CD4-positive, alpha-beta memory T cell (primary cell): ENCODE measurements around the gene RGL2. TPM values are rescaled to one million over a fixed set of nuclear protein-coding genes. Genes with fewer than 3 reads are reported as not detected.
A peak's percentile ranks its signal among the peaks of the same experiment; 100 is the strongest.

Source experiments
- CTCF ChIA-PET: fragments of 350-600 bp; sonication (Branson Sonifier 250); formaldehyde crosslinking; loops from one replicate; lab custom pipeline; 2021; ENCODE audit warnings: inconsistent platforms; ENCODE audit not compliant: partially characterized antibody; lab: Charles Lee
- POLR2A ChIA-PET: fragments of 350-600 bp; sonication (Branson Sonifier 250); formaldehyde crosslinking; loops from one replicate; lab custom pipeline; 2021; ENCODE audit not compliant: partially characterized antibody; lab: Charles Lee
- DNase-seq, 5 donors: peaks; one replicate each; pipeline versions ENCODE4 v3.0.0 to v3.0.0-alpha.2; 2020 to 2022; ENCODE audit warnings: mixed read lengths in 1 of 5
- H3K27ac ChIP-seq: one replicate; pipeline ENCODE4 v1.7.0; 2013; ENCODE audit warnings: low read depth, low read length
- H3K27me3 ChIP-seq: 2 replicates; pipeline ENCODE4 v1.7.0; 2013; ENCODE audit warnings: mild to moderate bottlenecking, low read length, moderate library complexity; ENCODE audit not compliant: insufficient read depth
- H3K36me3 ChIP-seq: 2 replicates; pipeline ENCODE4 v1.7.0; 2013; ENCODE audit warnings: mild to moderate bottlenecking, low read length, moderate library complexity; ENCODE audit not compliant: insufficient read depth
- H3K4me1 ChIP-seq: 2 replicates; pipeline ENCODE4 v1.7.0; 2013; ENCODE audit warnings: mild to moderate bottlenecking, low read length, moderate library complexity; ENCODE audit not compliant: insufficient read depth
- H3K4me3 ChIP-seq, 2 donors: one replicate each; pipeline ENCODE4 v1.7.0; 2013; ENCODE audit warnings: low read length in 2 of 2, mild to moderate bottlenecking in 1 of 2
- H3K9me3 ChIP-seq, 2 donors: one replicate each; pipeline ENCODE4 v1.7.0; 2013; ENCODE audit warnings: low read length in 2 of 2, control low read depth in 1 of 2; ENCODE audit not compliant: control insufficient read depth in 1 of 2
- H3K27ac Mint-ChIP-seq, 7 donors: one replicate each; pipeline ENCODE4 v1.8.0; 2020 to 2021; ENCODE audit warnings: mixed read lengths in 7 of 7, mild to moderate bottlenecking in 6 of 7, inconsistent platforms in 3 of 7, moderate library complexity in 3 of 7
- H3K27me3 Mint-ChIP-seq, 2 donors: one replicate each; pipeline ENCODE4 v1.8.0; 2020 to 2021; ENCODE audit warnings: mixed read lengths in 2 of 2
- H3K36me3 Mint-ChIP-seq, 2 donors: one replicate each; pipeline ENCODE4 v1.8.0; 2020 to 2021; ENCODE audit warnings: mixed read lengths in 2 of 2, inconsistent platforms in 1 of 2, mild to moderate bottlenecking in 1 of 2
- H3K4me1 Mint-ChIP-seq, 4 donors: one replicate each; pipeline ENCODE4 v1.8.0; 2020 to 2021; ENCODE audit warnings: mixed read lengths in 4 of 4, mild to moderate bottlenecking in 1 of 4
- H3K4me3 Mint-ChIP-seq, 8 donors: one replicate each; pipeline ENCODE4 v1.8.0; 2020 to 2021; ENCODE audit warnings: mixed read lengths in 8 of 8, mild to moderate bottlenecking in 7 of 8, moderate library complexity in 6 of 8, inconsistent platforms in 3 of 8
- H3K9me3 Mint-ChIP-seq, 8 donors: one replicate each; pipeline ENCODE4 v1.8.0; 2020 to 2021; ENCODE audit warnings: mixed read lengths in 8 of 8, mild to moderate bottlenecking in 5 of 8, inconsistent platforms in 3 of 8, moderate library complexity in 1 of 8
- intact Hi-C: fragments of 100-400 bp; cut with micrococcal nuclease; formaldehyde crosslinking; loops from one replicate; pipeline ENCODE4 v1.15.1; 2023
- polyA plus RNA-seq, 2 donors: library from polyadenylated mRNA; unstranded; fragments of 300-500 nt; fragmentation: Illumina TruSeq; gene quantifications; one replicate each; pipeline ENCODE4 v1.2.3, GENCODE V29; 2021
- total RNA-seq, 2 experiments: library from RNA; stranded (reverse); gene quantifications; one replicate each; pipeline ENCODE4 v1.2.3, GENCODE V29; 2021

RGL2 gene
- total and polyA plus RNA-seq, 4 experiments from 2014 or later, result 10.0 to 67.9 (median 39.6) TPM

DNA sequence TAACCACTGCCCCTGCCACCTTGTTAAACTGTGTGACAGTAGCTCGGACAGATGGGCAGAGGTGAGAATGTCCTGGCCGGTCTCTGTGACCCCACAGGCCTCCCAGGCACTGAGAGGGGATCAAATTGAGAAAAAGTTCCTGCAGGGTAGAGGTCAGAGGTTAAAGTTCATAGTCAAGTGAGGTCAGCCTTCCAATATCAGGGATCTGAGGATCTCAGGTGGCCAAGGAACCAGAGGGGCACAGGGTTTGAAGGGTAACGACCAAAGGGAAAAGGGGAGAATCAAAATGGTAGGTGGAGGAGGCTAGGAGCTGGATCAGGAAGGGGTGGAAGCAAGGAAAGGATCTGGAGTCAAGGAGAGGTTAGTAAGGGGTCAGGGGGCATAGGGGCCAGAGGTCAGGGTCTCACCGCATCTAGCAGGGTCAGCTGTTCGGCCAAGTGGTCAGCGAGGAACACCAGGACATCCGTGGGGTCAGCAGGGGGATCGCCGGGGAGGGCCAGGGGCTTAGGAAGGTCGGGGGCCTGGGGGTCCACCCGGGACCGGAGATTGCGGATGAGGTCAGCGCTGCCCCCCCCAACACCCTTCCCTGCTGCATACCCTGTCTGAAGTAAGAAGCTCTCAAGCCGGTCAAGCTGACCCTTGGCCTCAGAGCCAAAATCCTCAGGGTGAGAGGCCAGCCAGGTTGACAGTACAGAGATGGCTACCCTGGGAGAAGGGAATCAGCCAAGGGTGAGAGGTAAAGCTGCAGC is 2.9 kb downstream of the RGL2 start:
- no peaks in the 10 kb centered on the region for H3K9me3 ChIP-seq
- H3K4me3 ChIP-seq, result no peak overlapping the region
- Mint-ChIP-seq H3K4me3 (peak overlapping the region in 2 of 8 donors; percentile 3 to 25), H3K27me3 (peaks cover 0 to 4% of the 10 kb centered on the region in 2 donors), H3K9me3 (peaks cover 0 to 2% (median 0%) of the 10 kb centered on the region in 8 donors), H3K4me1 (peaks cover 17 to 35% (median 26%) of the 10 kb centered on the region in 4 donors), H3K36me3 (peaks cover 4 to 55% of the 10 kb centered on the region in 2 donors), H3K27ac (peak overlapping the region in 6 of 7 donors; percentile 52 to 96 (median 84))
- no peak for DNase-seq
- intact Hi-C loops, result no loop called here
- H3K27me3 ChIP-seq, result no peaks in the 10 kb centered on the region
- H3K4me1 ChIP-seq, result peaks cover 25% of the 10 kb centered on the region
- ChIA-PET POLR2A (interaction anchor here (4.7 to 7.4 kb wide), 3 partner anchors 15 to 24 kb away, joined by 81 to 150 read pairs (median 91); partner anchors contain the start of genes B3GALT4, RPS18, VPS52 and ZBTB22), CTCF (interaction anchor here (1.5 kb wide), 1 partner anchor 49 kb away, joined by 5 read pairs; no protein-coding TSS in a partner anchor)
- H3K27ac ChIP-seq, result no peak overlapping the region
- peaks cover 59% of the 10 kb centered on the region for H3K36me3 ChIP-seq

DNA sequence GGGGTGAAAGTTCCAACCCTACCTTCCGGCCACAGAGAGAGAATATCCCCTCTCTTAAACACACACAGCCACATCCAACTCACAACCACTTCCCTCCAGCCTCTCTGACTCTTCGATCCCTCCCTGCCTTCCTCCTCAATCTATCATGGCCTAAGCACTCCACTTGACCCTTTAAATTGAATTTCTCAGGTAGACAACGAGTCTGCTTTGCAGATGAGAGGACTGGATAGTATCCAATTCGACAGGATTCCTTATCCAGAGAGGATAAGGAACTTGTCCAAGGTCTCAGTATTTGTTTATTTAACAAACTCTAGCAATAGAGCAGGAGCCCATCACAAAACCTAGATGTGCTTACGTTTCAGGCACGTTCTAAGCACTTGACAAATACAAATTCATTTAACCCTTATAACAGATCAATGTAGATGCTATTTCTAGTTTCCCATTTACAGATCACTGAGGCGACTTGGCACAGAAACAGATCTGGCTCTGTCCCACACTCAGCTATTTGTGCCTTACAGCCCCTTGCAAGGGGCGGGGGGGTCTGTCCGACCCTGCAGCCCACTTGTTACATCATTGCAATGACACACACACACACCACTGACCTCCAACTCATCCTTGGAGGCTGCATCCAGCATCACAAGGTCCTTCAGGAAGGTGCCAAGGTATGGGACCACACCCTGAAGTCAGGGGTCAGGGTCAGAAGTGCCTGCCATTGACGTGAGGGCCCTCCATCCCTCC is 4.5 kb downstream of the RGL2 start:
- peaks cover 28% of the 10 kb centered on the region for H3K4me1 ChIP-seq
- peaks cover 0 to 4% of the 10 kb centered on the region in 2 donors for H3K27me3 Mint-ChIP-seq
- DNase-seq, result no peak
- H3K4me3 ChIP-seq, result no peak overlapping the region
- H3K9me3 ChIP-seq, result no peaks in the 10 kb centered on the region
- peaks cover 22 to 40% (median 30%) of the 10 kb centered on the region in 4 donors for H3K4me1 Mint-ChIP-seq
- H3K36me3 Mint-ChIP-seq, result peaks cover 4 to 48% of the 10 kb centered on the region in 2 donors
- H3K9me3 Mint-ChIP-seq, result no peaks in the 10 kb centered on the region
- ChIA-PET CTCF (no interaction called here), POLR2A (interaction anchor here (1.6 to 8.8 kb wide), 2 partner anchors 17 to 45 kb away, joined by 3 to 220 read pairs; partner anchors contain the start of gene B3GALT4)
- peak overlapping the region in 4 of 7 donors; percentile 37 to 68 (median 48) for H3K27ac Mint-ChIP-seq
- H3K4me3 Mint-ChIP-seq, result no peak overlapping the region
- H3K36me3 ChIP-seq, result peaks cover 59% of the 10 kb centered on the region
- H3K27me3 ChIP-seq, result no peaks in the 10 kb centered on the region
- intact Hi-C loops, result no loop called here
- no peak overlapping the region for H3K27ac ChIP-seq

DNA sequence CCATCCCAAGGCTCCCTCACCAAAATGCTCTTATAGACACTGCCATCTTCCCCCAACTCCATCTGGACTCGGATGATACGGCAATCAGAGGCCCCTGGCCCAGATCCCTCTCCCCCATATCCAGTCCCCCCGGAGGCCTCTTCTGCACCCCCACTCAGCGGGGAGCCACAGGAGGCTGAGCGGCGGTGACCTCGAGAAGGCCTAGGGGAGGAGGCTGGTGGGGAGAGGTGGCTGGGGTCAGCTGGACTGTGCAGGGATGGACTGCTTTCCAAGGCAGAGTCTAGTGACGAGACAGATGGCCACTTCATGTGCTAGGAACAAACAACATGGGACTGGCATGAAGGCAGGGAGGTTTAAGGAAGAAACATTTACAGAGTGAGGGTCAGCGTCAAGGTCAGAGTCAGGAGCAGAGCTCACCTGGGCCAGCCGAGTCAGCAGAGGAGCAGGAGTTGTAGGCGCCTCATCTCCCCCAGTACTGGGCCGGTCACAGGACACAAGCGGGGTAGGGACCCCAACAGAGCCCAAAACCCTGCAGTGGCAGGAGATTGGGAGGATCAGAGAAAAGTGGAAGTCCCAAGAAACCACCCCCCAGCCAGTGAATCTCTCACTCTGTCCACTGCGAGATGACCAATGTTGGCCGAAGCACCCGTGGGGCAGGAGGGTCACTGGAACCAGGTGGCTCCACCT is 5.6 kb downstream of the RGL2 start:
- H3K36me3 ChIP-seq, result peaks cover 59% of the 10 kb centered on the region

DNA sequence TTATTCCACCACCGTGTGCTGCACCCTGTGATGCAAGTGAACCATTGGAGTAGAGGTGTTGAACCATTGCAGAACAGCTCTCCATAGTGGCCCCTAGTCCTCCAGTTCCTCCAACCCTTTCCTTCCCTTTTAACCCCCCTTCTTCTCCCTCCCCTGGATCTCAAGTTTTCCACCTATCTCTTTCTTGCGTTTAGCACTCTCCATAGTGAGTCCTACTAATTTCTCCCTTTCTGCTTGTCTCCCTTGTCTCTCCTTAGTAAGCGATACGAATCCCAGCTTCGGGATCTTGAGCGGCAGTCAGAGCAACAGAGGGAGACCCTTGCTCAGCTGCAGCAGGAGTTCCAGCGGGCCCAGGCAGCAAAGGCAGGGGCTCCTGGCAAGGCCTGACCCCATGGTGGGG is 8.3 kb downstream of the RGL2 start:
- H3K36me3 ChIP-seq, result peaks cover 58% of the 10 kb centered on the region
- peaks cover 16 to 48% of the 10 kb centered on the region in 2 donors for H3K36me3 Mint-ChIP-seq
- H3K9me3 ChIP-seq, result no peaks in the 10 kb centered on the region
- no peaks in the 10 kb centered on the region for H3K27me3 Mint-ChIP-seq
- no peak for DNase-seq
- peak overlapping the region in 1 of 2 donors; percentile 73 for H3K4me3 ChIP-seq
- ChIA-PET CTCF (interaction anchor here (1.2 to 3.0 kb wide), 5 partner anchors 9 to 55 kb away, joined by 3 to 17 read pairs (median 12); partner anchors contain the start of genes RGL2, RPS18 and VPS52), POLR2A (interaction anchor here (1.0 to 8.8 kb wide), 9 partner anchors 10 to 120 kb away, joined by 3 to 220 read pairs (median 62); partner anchors contain the start of genes B3GALT4, PHF1, RGL2 and RPS18)
- H3K9me3 Mint-ChIP-seq, result no peaks in the 10 kb centered on the region
- no peaks in the 10 kb centered on the region for H3K27me3 ChIP-seq
- H3K27ac Mint-ChIP-seq, result peak overlapping the region; percentile 37 to 97 (median 84)
- peaks cover 24 to 48% (median 36%) of the 10 kb centered on the region in 4 donors for H3K4me1 Mint-ChIP-seq
- intact Hi-C loops, result no loop called here
- peak overlapping the region; percentile 71 for H3K27ac ChIP-seq
- peak overlapping the region; percentile 96 to 100 (median 98) for H3K4me3 Mint-ChIP-seq
- peaks cover 30% of the 10 kb centered on the region for H3K4me1 ChIP-seq

More for the DNA sequence above, 5.6 kb downstream of the RGL2 start:
- no peak overlapping the region for H3K4me3 Mint-ChIP-seq
- no peak for DNase-seq
- Histone ChIP-seq H3K27me3 (no peaks in the 10 kb centered on the region), H3K4me1 (peaks cover 34% of the 10 kb centered on the region), H3K9me3 (no peaks in the 10 kb centered on the region), H3K4me3 (no peak overlapping the region), H3K27ac (no peak overlapping the region)
- H3K27me3 Mint-ChIP-seq, result peaks cover 0 to 3% of the 10 kb centered on the region in 2 donors
- peak overlapping the region in 4 of 7 donors; percentile 29 to 68 (median 50) for H3K27ac Mint-ChIP-seq
- POLR2A ChIA-PET, result interaction anchor here (1.6 to 8.8 kb wide), 4 partner anchors 15 to 51 kb away, joined by 3 to 220 read pairs (median 61); partner anchors contain the start of genes B3GALT4, RPS18 and VPS52
- intact Hi-C loops, result no loop called here
- no peaks in the 10 kb centered on the region for H3K9me3 Mint-ChIP-seq
- CTCF ChIA-PET, result interaction anchor here (1.0 to 2.0 kb wide), 3 partner anchors 13 to 52 kb away, joined by 3 to 5 read pairs (median 4); partner anchors contain the start of genes RPS18 and VPS52
- H3K36me3 Mint-ChIP-seq, result peaks cover 7 to 47% of the 10 kb centered on the region in 2 donors
- peaks cover 24 to 47% (median 36%) of the 10 kb centered on the region in 4 donors for H3K4me1 Mint-ChIP-seq

DNA sequence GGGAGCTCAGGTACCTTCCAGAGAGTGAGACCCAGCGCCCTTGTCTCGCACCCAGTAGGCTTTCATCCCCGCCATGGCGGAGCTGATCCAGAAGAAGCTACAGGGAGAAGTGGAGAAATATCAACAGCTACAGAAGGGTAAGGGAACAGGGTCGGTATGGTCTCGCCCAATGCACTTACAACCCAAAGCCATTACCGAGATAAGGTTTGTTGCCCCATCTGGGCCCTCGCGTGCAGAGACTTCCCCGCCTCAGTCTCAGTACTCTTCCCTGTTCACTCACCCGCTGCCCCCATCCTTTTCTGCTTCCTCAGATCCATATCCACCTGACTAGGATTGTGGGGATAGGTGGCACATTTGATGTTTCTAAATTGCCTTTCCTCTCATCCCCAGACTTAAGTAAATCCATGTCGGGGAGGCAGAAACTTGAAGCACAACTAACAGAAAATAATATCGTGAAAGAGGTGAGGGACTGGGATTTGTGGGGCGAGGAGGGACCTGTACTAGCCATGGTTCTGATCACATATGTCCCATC is 8.9 kb downstream of the RGL2 start:
- peaks cover 52% of the 10 kb centered on the region for H3K36me3 ChIP-seq
- POLR2A ChIA-PET, result interaction anchor here (0.6 to 8.8 kb wide), 20 partner anchors 10 to 318 kb away, joined by 3 to 220 read pairs (median 10); partner anchors contain the start of genes B3GALT4, CUTA, PHF1 and RGL2
- peak overlapping the region; percentile 73 to 84 for H3K4me3 ChIP-seq
- intact Hi-C loops, result loop anchor here (1.0 kb wide), 7 partner anchors 9 to 101 kb away; partner anchors contain the start of genes B3GALT4, KIFC1 and VPS52
- Mint-ChIP-seq H3K27me3 (no peaks in the 10 kb centered on the region), H3K4me3 (peak overlapping the region; percentile 96 to 100 (median 98)), H3K9me3 (no peaks in the 10 kb centered on the region), H3K36me3 (peaks cover 16 to 49% of the 10 kb centered on the region in 2 donors), H3K4me1 (peaks cover 24 to 48% (median 36%) of the 10 kb centered on the region in 4 donors), H3K27ac (peak overlapping the region; percentile 79 to 98 (median 95))
- peaks cover 30% of the 10 kb centered on the region for H3K4me1 ChIP-seq
- CTCF ChIA-PET, result interaction anchor here (1.1 to 3.0 kb wide), 9 partner anchors 9 to 92 kb away, joined by 3 to 17 read pairs (median 7); partner anchors contain the start of genes RGL2, RPS18 and VPS52
- H3K27ac ChIP-seq, result peak overlapping the region; percentile 71
- H3K27me3 ChIP-seq, result no peaks in the 10 kb centered on the region
- no peaks in the 10 kb centered on the region for H3K9me3 ChIP-seq
- DNase-seq, result no peak
